Right lobe of liver (tissue), 4 donors: ENCODE measurements around the gene SLC18A3.

Experiments used
- POLR2A ChIP-seq: fragments of 450-650 bp; IDR thresholded peaks from one replicate; pipeline ENCODE4 v1.6.1; 2017; ENCODE audit warnings: antibody characterized with exemption, mild to moderate bottlenecking
- TF ChIP-seq, protein P1 (sequence below), 4 donors: fragments of 200-600 bp in 3 of 4; fragments of 450-650 bp in 1 of 4; IDR thresholded peaks; one replicate each; pipeline versions ENCODE4 v1.5.1 to v1.8.0; 2016 to 2022; ENCODE audit warnings: antibody characterized with exemption in 4 of 4, mild to moderate bottlenecking in 2 of 4
- donor health status: DM: no; HTN: no; CAD: no.
- donor health status: DM: no; HTN: no; CAD: no.
- donor health status: DM: no; HTN: yes; CAD: no.

DNA sequence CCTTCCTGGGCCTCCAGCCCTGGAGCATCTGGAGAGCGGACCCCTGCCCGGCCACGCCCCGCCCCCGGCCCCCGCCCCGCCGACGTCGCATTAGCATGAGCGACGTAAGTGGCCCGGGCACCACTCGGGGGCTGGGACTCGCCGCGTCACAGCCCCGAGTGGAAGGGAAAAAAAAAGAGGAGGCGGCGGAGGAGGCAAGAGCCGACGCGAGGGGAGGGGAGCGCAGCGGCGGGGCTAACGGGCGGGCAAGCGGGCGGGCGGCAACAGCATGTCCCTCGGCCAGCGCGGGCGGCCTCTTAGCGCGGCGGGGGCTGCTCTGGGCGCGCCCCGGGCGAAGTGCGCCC lies at the start of gene SLC18A3:
- TF ChIP-seq, protein P1, sequence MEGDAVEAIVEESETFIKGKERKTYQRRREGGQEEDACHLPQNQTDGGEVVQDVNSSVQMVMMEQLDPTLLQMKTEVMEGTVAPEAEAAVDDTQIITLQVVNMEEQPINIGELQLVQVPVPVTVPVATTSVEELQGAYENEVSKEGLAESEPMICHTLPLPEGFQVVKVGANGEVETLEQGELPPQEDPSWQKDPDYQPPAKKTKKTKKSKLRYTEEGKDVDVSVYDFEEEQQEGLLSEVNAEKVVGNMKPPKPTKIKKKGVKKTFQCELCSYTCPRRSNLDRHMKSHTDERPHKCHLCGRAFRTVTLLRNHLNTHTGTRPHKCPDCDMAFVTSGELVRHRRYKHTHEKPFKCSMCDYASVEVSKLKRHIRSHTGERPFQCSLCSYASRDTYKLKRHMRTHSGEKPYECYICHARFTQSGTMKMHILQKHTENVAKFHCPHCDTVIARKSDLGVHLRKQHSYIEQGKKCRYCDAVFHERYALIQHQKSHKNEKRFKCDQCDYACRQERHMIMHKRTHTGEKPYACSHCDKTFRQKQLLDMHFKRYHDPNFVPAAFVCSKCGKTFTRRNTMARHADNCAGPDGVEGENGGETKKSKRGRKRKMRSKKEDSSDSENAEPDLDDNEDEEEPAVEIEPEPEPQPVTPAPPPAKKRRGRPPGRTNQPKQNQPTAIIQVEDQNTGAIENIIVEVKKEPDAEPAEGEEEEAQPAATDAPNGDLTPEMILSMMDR (IDR thresholded peaks at IDR 0.05) = no peak
- no peak for TF ChIP-seq POLR2A
